OCI-M2 (cell line): ENCODE data around the gene ASTN2.

ENCODE experiments used
- DNase-seq: peaks from one replicate; lab custom pipeline; 2025; ENCODE audit not compliant: unreplicated experiment; lab: John Stamatoyannopoulos, UW

ASTN2 gene, protein sequence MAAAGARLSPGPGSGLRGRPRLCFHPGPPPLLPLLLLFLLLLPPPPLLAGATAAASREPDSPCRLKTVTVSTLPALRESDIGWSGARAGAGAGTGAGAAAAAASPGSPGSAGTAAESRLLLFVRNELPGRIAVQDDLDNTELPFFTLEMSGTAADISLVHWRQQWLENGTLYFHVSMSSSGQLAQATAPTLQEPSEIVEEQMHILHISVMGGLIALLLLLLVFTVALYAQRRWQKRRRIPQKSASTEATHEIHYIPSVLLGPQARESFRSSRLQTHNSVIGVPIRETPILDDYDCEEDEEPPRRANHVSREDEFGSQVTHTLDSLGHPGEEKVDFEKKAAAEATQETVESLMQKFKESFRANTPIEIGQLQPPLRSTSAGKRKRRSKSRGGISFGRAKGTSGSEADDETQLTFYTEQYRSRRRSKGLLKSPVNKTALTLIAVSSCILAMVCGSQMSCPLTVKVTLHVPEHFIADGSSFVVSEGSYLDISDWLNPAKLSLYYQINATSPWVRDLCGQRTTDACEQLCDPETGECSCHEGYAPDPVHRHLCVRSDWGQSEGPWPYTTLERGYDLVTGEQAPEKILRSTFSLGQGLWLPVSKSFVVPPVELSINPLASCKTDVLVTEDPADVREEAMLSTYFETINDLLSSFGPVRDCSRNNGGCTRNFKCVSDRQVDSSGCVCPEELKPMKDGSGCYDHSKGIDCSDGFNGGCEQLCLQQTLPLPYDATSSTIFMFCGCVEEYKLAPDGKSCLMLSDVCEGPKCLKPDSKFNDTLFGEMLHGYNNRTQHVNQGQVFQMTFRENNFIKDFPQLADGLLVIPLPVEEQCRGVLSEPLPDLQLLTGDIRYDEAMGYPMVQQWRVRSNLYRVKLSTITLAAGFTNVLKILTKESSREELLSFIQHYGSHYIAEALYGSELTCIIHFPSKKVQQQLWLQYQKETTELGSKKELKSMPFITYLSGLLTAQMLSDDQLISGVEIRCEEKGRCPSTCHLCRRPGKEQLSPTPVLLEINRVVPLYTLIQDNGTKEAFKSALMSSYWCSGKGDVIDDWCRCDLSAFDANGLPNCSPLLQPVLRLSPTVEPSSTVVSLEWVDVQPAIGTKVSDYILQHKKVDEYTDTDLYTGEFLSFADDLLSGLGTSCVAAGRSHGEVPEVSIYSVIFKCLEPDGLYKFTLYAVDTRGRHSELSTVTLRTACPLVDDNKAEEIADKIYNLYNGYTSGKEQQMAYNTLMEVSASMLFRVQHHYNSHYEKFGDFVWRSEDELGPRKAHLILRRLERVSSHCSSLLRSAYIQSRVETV (N-terminal part only)

GRCh38 chr9:117414906-117415331 lies at the start of gene ASTN2:
ASTN2 (minus strand) TSS chr9:117415057; CDS start chr9:117414938, 119 bp downstream.
- DNase-seq = no peak

GRCh38 chr9:117462861-117463260 lies 48.0 kb upstream of the ASTN2 start:
- DNase-seq = no peak

GRCh38 chr9:117461386-117461785 lies 46.5 kb upstream of the ASTN2 start:
- DNase-seq = no peak

GRCh38 chr9:117460743-117461142 lies 45.9 kb upstream of the ASTN2 start:
- no peak for DNase-seq

GRCh38 chr9:117459913-117460312 lies 45.1 kb upstream of the ASTN2 start:
- DNase-seq = no peak

DNA sequence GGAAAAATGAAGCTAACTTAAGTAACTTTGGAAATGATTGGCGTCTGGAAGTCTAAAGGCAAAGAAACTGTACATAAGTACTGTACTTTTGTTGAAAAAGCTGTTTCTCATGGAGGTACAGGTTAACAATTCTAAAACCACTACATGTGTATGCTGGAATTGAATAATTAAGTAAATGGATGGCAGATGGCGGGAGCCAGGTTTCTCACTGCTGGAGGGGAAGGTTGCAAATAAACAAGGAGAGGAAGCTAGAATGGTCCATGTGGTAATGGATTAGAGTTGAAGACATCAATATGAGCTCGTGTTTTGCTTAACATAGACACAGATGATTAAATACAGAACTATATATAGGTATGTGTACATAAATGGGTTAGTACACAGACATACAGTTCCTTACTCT lies 43.2 kb upstream of the ASTN2 start:
- DNase-seq = no peak

DNA sequence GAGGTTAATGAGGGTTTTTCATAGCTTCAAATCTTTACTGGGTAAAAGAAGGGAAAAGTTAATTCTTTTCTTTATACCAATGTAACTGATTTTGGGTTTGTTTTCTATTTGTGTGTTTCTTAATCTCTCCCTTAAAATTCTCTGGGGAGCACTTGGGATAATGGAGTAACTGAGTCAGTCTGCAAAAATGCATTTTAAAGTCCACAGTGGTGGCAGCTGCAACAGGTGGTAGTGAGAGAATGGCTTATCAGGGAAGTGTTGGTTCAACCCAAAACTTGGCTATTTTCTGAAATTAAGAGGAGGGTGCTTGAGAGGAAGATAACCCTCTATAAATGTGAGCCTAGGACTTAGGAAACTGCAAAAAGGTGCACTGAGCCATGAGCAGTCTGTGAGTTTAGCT lies 39.9 kb upstream of the ASTN2 start:
- no peak for DNase-seq

DNA sequence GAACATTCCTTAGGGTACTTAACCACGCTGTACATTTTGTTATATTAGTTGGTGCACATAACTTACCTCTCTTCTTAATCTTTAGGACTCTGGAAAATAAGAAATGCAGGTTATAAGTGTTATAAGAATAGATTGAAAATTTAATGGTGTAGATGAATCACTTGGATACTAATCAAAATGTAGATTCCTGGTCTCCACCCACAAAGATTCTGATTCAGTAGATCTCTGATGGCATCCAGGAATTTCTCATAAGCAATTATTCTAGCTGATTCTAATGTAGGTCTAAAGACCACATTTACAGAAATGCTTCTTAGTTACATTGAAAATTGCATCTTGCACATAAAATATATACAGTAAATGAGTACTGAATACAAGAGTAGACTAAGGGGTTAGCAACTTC lies 38.9 kb upstream of the ASTN2 start:
- DNase-seq = no peak

DNA sequence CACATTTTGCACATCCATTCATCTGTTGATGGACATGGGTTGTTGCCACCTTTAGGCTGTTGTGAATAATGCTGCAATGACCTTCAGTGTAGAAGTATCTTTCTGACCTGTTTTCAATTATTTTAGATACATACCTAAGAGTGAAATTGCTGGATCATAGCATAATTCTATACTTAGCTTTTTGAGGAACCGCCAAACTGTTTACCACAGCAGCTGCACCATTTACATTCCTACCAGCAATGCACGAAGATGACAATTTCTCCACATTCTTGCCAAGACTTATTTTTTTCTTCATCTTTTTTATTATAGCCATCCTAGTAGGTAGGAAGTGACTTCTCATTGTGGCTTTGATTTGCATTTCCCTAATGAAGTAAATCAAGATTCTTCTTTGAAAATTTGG lies 36.5 kb upstream of the ASTN2 start:
- DNase-seq = no peak

DNA sequence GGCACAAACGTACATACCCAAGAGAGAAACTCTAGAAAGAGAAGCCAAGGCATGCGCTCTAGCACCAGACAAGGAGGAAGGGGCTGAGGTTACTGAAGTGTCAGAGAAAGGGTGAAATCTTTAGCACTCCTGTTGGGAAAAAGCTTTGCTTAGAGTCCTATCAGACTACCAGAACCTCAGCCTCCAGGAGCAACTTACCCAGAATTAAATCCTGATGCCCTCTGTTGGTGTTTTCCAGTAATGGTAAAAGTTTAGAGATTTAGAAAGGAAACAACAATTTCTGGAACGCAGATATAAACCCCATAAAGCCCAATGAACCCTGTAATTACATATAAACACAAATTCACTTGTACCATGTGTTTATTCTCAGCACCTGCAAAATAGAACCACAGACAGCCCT lies 33.2 kb upstream of the ASTN2 start:
- no peak for DNase-seq

GRCh38 chr9:117445631-117446030 lies 30.8 kb upstream of the ASTN2 start:
- DNase-seq = no peak

GRCh38 chr9:117444501-117444900 lies 29.6 kb upstream of the ASTN2 start:
- DNase-seq = no peak

DNA sequence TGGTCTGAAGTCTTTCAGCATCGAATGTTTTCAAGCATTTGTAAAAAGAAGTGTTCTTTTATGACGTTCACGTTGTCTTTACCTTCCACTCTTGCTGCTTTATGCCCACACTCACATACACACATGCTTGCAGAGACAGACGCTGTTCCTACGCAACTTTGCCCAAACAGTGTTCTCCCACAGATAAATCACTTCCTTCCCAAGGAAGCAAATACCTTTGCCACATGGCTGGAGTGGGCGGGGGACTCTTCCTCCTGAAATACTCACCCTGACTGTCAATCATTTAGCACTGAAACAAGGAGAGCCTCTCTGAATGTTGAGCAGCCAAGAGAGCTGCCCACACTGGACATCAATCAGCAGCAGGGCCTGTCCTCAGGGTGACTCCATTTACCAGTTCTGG lies 22.4 kb upstream of the ASTN2 start:
- no peak for DNase-seq

- DNase-seq = no peak
Measured at GRCh38 chr9:117435630-117436261, 20.9 kb upstream of the ASTN2 start.

DNA sequence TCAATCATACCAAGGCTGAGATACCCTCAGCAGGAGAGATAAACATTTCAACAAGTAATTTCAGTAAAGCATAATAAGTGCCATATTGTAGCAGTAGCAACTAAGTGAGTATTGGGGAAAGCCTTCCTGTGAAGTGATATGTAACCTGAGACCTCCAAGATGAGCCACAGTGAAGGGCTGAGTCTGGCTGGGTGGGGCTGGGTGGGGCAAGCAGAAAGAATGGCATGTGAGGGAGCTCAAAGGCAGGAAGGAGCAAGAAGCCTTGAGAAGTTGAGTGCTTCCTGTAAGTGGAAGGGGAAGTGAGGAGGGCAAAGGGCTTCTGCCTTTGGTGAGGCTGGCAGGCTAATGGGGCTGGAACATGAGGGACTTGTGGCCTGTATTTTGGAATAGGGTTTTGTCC lies 19.7 kb upstream of the ASTN2 start:
- DNase-seq = no peak

GRCh38 chr9:117430813-117431212 lies 16.0 kb upstream of the ASTN2 start:
- no peak for DNase-seq

DNA sequence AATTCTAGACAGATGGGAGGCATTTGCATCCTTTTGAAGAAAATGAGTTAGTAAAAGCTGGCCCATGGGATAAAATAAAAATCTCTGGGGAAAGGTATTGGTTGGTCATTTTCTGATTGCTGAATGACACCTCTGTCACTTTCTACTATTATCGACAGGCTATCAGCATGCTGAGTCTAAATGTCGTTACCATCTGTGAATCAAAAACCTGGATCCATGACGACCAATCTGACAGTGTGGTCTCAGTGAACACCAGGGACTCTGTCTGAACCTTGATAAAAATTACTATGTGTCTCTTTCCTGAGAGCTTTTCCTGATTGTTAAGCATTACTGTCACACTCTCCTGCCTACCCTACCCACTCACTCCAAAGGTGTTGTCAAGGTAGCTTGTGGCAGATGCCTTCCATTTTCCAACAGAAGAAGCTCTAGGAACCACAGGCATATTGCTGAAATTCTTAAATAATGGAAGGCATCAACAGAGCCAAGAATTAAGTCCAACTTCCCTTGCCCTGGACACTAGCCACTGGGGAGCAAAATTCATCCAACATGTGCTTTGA lies 12.6 kb upstream of the ASTN2 start:
- no peak for DNase-seq

DNA sequence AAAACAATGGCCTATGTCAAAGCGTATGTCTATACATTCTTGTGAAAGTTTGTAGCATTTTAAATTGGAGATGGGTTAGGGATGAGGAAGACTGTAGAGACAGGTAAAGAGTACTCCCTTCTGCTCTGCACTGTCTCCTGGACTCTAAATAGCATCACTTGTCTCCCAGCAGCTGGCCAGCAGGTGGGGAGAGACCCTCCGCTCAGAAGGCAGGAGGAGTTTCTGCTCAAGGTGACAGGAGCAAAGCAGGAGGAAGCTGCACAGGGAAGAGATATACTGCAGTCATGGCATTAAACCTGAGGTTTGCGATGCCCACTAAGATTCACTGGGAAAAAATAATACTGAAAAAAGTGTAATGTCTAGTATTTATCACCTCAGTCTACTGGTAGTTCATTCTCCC lies 10.7 kb upstream of the ASTN2 start:
- no peak for DNase-seq

GRCh38 chr9:117424291-117424690 lies 9.4 kb upstream of the ASTN2 start:
- no peak for DNase-seq

DNA sequence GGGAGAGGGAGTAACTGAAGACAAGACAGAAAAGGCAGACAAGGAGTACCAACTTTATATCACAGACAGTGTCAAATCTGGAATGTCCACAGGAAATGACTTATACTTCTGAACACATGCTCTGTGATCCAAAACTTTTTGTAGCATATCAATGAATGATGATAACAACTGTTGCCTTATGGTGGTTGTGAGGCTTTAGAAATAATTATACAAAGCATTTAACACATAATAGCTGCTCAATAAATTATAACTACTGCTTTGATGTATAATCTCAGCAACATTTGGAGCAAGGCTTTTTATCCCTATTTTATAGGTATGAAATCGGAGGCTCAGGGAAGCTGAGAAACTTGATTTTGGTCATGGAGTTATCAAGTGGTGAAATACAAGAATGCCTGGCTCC lies 3.3 kb upstream of the ASTN2 start:
- DNase-seq = no peak

GRCh38 chr9:117416856-117417255 lies 2.0 kb upstream of the ASTN2 start:
- DNase-seq = no peak
